ENCODE results near the gene SDE2. TPM values are rescaled to one million over a fixed set of nuclear protein-coding genes. Genes with fewer than 3 reads are reported as not detected.
"Not testable (repeated sequence)": the region's sequence is repeated elsewhere in the genome, so short reads cannot be mapped to it uniquely, and the experiment has no call there.

Gene SDE2
- total RNA-seq, 2 donors from 2014 or later = 17.9 to 18.0 TPM

- intact Hi-C loops (cut with DNase I) = loop anchor here in 1 of 2 donors (10.0 kb wide), 1 partner anchor 513 kb away; no protein-coding TSS in a partner anchor
Measured at GRCh38 chr1:225987491-225988316, 11.4 kb downstream of the SDE2 start.

GRCh38 chr1:225981714-225982113, 17.4 kb downstream of the SDE2 start:
- intact Hi-C loops (cut with DNase I) = loop anchor here in 1 of 2 donors (10.0 kb wide), 1 partner anchor 507 kb away; no protein-coding TSS in a partner anchor
- no peak for DNase-seq (ENCODE audit: low spot score)

More at GRCh38 chr1:225987491-225988316, 11.4 kb downstream of the SDE2 start:
- no peak for DNase-seq (ENCODE audit: low spot score)

- intact Hi-C loops (cut with DNase I) = loop anchor here in 1 of 2 donors (10.0 kb wide), 1 partner anchor 505 kb away; no protein-coding TSS in a partner anchor
- DNase-seq (ENCODE audit: low spot score) = no peak
Measured at GRCh38 chr1:225980005-225980836, 18.9 kb downstream of the SDE2 start.

- DNase-seq (ENCODE audit: low spot score) = no peak
- intact Hi-C loops (cut with DNase I) = loop anchor here in 1 of 2 donors (10.0 kb wide), 1 partner anchor 205 kb away; the partner anchor contains the start of gene SRP9
Measured at GRCh38 chr1:225979421-225979820, 19.7 kb downstream of the SDE2 start.

- no peak for DNase-seq (ENCODE audit: low spot score)
- intact Hi-C loops (cut with DNase I) = loop anchor here in 1 of 2 donors (10.0 kb wide), 1 partner anchor 203 kb away; the partner anchor contains the start of gene SRP9
Measured at GRCh38 chr1:225977937-225978748, 21.0 kb downstream of the SDE2 start.

- DNase-seq (ENCODE audit: low spot score) = peak; percentile 64
- intact Hi-C loops (cut with DNase I) = loop anchor here in 1 of 2 donors (10.0 kb wide), 1 partner anchor 200 kb away; the partner anchor contains the start of gene SRP9
Measured at GRCh38 chr1:225975146-225975545, 24.0 kb downstream of the SDE2 start.

- peak; percentile 62 for DNase-seq (ENCODE audit: low spot score)
- intact Hi-C loops (cut with DNase I) = loop anchor here in 1 of 2 donors (5.0 to 10.0 kb wide), 3 partner anchors 200 to 657 kb away; partner anchors contain the start of gene SRP9
Measured at GRCh38 chr1:225974454-225974853, 24.7 kb downstream of the SDE2 start.

- no peak for DNase-seq (ENCODE audit: low spot score)
- intact Hi-C loops (cut with DNase I) = loop anchor here in 1 of 2 donors (5.0 to 10.0 kb wide), 3 partner anchors 198 to 656 kb away; partner anchors contain the start of gene SRP9
Measured at GRCh38 chr1:225973158-225973557, 26.0 kb downstream of the SDE2 start.

GRCh38 chr1:225972344-225973152, 26.6 kb downstream of the SDE2 start:
- DNase-seq (ENCODE audit: low spot score) = no peak
- intact Hi-C loops (cut with DNase I) = loop anchor here in 1 of 2 donors (5.0 to 10.0 kb wide), 3 partner anchors 198 to 655 kb away; partner anchors contain the start of gene SRP9

- DNase-seq (ENCODE audit: low spot score) = not testable (repeated sequence)
- intact Hi-C loops (cut with DNase I) = loop anchor here in 1 of 2 donors (5.0 to 10.0 kb wide), 3 partner anchors 196 to 653 kb away; partner anchors contain the start of gene SRP9
Measured at GRCh38 chr1:225970592-225971157, 28.5 kb downstream of the SDE2 start.

- intact Hi-C loops (cut with DNase I) = loop anchor here in 1 of 2 donors (5.0 to 10.0 kb wide), 3 partner anchors 195 to 652 kb away; partner anchors contain the start of gene SRP9
- DNase-seq (ENCODE audit: low spot score) = peak; percentile 66
Measured at GRCh38 chr1:225969751-225970150, 29.4 kb downstream of the SDE2 start.

- DNase-seq (ENCODE audit: low spot score) = peak; percentile 51
- intact Hi-C loops (cut with DNase I) = no loop called here
Measured at GRCh38 chr1:225965231-225965630, 33.9 kb downstream of the SDE2 start.

GRCh38 chr1:225963735-225964530, 35.2 kb downstream of the SDE2 start:
- intact Hi-C loops (cut with DNase I) = no loop called here

GRCh38 chr1:225962440-225962975, 36.6 kb downstream of the SDE2 start:
- DNase-seq (ENCODE audit: low spot score) = peak; percentile 74
- intact Hi-C loops (cut with DNase I) = no loop called here

More at GRCh38 chr1:225963735-225964530, 35.2 kb downstream of the SDE2 start:
- DNase-seq (ENCODE audit: low spot score) = peak; percentile 56

- peak; percentile 43 for DNase-seq (ENCODE audit: low spot score)
- intact Hi-C loops (cut with DNase I) = no loop called here
Measured at GRCh38 chr1:225961659-225962439, 37.3 kb downstream of the SDE2 start.
